HG03457 (cell line): ENCODE data around the gene FDXR.
"Not testable (repeated sequence)": the region's sequence is repeated elsewhere in the genome, so short reads cannot be mapped to it uniquely, and the experiment has no call there.

Experiments used
- ATAC-seq: cut with Tn5 transposase; IDR thresholded peaks from one replicate; pipeline ENCODE4 v1.9.1; 2021; ENCODE audit warnings: moderate number of reproducible peaks; ENCODE audit not compliant: unreplicated experiment

FDXR gene

DNA sequence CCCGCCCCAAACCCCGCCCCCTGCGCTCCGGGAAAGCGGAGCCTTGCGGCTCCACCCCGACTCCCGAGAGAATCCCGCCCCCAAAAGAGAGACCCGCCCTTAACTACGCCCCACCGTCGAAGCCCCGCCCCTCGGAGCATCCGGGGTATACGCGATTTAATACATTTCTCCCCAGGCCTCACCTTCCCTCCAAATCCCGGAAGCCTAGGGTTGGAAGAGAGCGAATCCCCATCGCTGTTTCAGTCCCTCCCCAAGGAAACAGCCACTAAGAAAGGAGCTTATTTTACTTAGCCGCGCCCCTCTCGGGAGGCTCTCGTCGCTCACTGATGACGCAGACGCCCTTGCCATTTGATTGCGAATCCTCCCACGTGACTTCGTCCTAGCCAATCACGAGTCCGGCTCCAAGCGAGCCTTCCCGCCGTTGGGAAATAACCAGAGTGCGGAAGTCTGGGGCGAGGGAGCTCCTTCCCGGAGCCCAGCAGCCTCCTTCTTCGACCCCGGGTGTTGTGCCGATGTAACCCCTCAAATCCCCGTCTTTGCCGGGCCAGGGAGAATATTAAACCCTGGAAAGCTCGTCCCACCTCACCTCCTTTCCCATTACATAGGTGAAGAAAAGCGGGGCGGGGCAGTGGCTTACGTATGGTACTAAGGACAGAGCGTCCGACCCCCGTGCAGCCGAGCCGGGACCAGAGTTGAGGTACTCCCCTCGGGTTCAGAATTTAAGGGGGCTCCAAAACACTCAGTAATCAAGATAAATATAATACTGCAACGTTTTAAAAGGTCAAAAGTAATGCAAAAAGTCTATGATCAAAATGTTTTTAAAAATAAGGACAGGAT, 461 bp upstream of the FDXR start:
- peak; percentile 72 for ATAC-seq

DNA sequence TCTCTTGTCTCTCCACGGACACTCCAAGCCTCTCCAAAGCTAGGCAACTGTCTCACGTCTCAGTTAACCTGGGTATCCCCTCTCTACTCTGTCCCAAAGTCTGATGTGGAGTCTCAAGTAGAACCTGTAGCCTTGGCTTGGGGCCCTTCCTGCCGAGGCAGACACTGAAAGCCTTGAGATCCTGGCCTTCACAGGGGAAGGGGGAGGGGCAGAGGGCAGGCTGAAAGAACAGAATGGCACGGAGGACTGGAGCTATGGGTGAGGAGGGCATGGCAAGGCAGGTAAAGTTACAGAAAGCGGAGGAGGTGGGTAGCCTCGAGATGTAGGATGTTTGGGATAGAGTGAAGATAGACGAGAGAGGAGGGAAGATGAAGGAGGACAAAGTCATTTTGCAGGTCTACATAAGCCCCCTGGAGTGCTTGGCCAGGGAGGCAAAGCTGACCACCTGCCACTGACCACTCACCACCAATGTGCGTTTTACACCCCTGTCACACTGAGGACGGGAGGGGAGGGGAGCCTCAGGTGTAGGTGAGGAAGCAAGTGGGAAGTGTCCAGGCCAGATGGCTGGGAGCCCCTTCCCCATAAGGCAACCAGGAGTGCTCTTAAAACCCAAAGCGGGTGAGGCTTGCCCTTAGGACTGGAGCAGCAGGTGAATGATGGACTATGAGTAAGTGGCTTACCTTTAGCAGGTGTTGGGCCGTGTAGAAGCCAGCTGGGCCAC, 1.3 kb downstream of the FDXR start:
- no peak for ATAC-seq

GRCh38 chr17:74870512-74870911, 2.3 kb downstream of the FDXR start:
- no peak for ATAC-seq

DNA sequence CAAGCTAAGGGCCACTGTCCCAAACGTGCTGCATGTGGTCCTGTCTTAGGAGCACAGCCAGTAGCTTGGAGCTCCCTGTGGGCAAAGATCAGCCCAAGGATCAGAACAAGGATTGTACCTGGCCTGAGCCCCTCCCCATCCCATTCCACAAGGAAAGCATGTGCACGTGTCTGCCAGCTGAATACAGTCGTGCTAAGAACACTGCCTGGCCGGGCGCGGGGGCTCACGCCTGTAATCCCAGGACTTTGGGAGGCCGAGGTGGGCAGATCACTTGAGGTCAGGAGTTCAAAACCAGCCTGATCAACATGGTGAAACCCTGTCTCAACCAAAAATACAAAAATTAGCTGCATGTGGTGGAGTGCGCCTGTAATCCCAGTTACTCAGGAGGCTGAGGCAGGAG, 2.8 kb downstream of the FDXR start:
- ATAC-seq: not testable (repeated sequence)

GRCh38 chr17:74868908-74869255, 3.9 kb downstream of the FDXR start:
- no peak for ATAC-seq

DNA sequence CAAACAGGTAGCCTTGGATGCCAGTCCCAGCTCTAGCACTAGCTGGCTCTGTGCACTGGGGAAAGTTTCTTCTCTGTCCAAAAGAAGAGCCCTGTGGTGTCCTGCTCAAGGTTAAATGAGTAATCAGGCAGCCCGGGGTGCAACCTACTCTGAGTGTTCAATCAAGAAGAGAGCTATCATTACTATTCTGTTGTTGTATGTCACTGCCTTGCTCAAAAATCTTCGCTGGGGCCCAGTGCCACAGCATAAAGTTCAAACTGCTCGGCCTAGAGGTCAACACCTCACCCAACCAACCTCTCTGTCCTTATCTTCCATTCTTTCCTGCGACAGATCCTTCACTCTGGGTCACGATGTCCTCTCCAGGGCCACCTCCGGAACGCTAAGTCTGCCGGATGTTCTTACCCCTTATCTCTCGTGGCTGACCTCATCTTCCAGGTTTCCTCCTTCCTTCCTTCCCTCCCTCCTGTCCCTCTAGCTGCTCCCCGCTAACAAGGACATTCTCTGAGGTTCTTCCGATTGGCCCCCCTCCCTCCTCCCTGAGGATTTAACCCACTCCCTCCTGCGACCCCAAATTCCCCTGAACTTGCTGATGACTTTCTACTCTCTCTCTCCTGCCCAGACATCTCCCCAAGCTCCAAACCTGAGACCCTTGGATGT, 4.4 kb downstream of the FDXR start:
- ATAC-seq: no peak

- no peak for ATAC-seq
These were observed 6.5 kb downstream of the FDXR start for GRCh38 chr17:74866198-74866835.

DNA sequence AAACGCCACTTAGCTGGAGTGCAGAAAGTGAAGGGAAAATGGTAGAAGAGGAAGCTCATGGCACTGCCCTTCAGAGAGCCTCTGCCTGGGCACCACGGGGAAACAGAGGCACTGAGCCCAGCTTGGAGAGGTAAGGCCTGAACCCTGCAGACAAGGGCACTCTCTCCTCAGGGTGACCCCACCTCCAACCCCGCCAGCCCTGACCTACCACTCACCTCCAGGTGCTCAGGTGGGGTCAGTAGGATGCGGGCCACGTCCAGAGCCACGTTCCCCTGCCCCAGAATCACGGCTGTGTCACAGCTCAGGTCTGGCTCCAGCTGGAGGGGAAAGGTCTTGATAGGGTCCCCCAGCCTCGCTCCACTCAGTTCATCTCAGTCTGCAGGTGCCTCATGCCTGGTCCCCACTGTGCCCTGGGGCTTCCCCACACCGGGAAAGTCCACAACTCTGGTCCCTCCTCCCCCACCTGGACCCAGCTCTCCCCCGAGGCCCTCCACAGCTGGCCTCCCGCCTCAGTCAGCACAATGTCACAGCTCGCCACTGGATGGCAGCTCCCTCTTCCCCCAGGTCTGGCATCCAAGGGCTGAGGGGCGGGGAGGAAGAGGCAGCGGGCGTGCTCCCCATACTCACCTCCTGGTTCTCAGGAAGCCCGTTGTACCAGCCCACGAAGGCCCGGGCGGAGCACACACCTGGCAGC, 7.1 kb downstream of the FDXR start:
- no peak for ATAC-seq

- ATAC-seq: no peak
These were observed 7.9 kb downstream of the FDXR start for GRCh38 chr17:74864866-74865395.

DNA sequence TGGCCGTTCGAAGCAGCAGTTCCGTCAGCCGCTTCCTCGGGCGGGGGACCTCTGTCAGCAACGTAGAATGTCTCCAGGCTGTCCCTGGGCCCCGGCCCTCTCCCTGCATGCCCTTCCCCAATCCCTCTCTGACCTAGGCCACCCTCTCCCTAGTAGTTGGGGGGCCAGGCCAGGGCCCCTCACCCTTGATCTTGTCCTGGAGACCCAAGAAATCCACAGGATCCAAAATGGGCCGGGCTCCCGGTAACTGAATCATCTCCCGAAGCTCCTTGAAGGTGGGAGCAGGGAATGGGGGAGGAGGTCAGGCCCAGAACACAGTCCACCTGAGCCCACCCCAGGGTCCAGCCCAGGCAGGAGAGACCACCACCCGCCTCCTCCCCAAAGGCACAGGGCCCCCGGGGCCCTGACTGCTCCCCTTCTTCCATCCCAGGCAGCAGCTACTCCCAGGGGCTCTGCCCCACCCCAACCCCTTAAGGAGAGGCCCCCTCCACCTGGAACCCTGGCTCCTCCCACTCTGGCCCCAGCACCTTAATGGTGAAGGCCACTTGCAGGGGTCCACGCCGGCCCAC, 8.4 kb downstream of the FDXR start:
- ATAC-seq: no peak

- ATAC-seq: no peak
These were observed 9.1 kb downstream of the FDXR start for GRCh38 chr17:74863420-74864296.

DNA sequence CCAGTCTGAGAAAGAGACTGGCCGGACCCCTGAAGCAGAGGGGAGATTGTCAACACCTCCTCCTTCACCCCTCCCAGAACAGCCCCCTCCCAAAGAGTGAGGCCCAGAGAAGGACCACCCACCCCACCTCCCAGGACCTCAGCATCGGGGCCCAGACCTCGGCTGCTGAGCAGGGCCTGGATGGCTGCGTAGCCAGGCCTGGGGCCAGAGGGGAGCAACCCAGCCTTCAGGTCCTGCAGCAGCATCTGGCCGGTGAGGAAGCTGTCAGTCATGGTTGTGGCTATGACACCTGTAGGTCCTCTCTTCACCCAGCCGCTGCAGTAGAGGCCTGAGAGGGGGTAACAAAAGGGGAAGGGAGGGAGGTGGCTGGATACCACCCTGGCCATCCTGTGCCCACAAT, 9.9 kb downstream of the FDXR start:
- no peak for ATAC-seq

DNA sequence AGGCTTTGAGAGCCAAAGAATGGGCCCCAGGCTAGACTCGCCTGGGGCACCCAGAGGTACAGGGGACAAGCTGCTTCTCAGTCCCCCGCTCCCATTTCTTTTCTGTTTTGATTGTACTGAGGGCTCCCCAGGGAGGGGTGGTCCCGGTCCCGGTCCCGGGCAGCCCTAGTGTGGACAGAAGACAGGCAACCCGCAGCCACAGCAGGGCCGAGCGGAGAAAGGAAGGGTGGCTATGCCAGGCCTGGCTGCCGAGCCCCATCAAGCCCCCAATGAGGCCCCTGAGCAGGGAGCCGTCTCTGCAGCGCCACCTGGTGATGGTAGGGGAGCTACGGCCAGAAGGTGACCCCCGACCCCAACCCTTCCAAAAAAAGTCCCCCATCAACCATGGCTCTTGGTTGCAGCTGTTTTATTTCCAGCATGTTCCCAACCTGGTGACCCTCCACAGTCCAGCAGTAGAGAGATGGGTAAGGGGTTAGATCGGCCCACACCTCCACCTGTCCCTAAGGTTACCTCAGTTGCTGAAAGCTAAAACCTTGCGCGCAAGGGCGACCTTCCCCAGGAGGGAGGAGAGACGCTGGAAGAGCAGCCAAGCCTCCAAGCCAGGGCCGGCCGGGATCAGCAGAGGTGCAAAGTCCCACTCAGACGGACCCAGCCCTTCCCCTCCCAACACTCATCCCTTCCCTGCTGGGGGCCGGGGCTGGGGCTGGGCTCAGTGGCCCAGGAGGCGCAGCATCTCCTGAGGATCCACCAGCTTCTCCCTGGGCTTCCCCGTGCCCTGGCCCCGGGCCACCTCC, 10.5 kb downstream of the FDXR start:
- no peak for ATAC-seq

DNA sequence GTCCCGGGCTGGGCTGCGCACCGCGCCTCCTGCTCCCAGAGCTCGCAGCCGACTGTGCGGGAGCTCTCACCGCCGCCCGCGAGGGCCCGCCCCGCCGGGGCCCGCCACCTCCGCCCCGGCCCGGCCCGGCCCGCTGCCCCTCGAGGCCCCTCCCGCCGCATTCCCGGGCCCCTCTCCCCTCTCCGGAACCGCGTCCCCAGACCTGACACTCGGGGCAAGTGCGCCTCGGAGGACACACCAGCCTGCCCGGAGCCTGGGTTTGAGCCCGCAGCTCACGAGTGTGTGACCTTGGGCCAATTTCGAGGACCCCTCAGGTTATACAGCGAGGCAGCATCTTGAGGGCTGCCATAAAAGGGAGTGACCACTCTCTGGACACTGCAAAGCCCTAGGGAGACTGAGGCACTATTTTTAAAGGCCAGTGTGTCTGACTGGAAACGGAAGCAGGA, 11.1 kb downstream of the FDXR start:
- no peak for ATAC-seq

- ATAC-seq: no peak
These were observed 11.7 kb downstream of the FDXR start for GRCh38 chr17:74860872-74861661.

- ATAC-seq: no peak
These were observed 12.4 kb downstream of the FDXR start for GRCh38 chr17:74860229-74860871.
